HG03439 (cell line): ENCODE data around the gene ABI3BP.

Experiments
- ATAC-seq: cut with Tn5 transposase; IDR thresholded peaks from one replicate; pipeline ENCODE4 v1.9.1; 2021; ENCODE audit warnings: mild to moderate bottlenecking, moderate library complexity; ENCODE audit not compliant: unreplicated experiment

Gene ABI3BP

DNA sequence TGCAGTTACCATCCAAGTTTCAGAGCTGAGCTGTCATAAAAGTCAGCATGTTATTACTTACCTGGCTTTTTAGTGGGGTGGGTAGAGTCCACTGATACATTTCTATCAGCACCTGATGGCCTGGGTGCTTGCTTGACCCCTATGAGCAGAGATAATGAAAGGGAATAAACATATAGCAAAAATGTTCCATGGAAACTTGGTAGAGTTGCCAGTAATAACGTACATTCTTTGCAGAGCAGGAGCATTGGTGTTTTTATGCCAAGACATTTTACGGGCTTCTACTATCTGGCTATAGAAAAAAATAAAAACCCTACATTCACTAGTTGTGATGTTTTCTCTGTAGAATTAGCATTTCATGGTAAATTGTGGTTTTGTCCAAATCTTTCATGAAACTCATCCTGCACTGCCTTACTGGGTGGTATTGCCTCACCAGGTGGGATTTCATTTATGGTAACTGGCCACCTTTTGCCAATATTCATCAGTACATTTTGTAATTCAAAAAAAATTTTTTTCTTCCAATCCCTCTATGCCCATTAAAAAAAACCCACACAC, 213.1 kb downstream of the ABI3BP start:
- ATAC-seq, result no peak

- no peak for ATAC-seq
Observed at GRCh38 chr3:100779480-100779879, 213.7 kb downstream of the ABI3BP start.

DNA sequence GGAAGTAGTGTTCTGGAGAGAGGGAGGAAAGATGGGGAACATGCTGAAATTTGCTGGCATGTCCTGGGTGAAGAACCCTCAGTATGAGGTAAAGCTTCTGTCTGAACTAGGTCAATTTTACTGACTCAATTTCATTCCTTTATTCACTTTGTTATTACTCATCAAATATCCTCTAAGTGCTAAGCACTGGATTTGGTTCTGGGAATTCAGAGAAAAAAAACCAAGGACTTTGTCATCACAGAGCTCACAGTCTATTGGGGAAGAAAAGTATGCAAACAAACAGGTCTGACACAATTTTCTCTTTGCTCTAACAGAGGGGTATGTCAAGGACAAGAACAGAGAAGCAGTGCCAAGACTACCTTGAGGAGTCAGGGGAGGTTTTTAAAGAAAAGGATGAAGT, 215.9 kb downstream of the ABI3BP start:
- ATAC-seq, result no peak

DNA sequence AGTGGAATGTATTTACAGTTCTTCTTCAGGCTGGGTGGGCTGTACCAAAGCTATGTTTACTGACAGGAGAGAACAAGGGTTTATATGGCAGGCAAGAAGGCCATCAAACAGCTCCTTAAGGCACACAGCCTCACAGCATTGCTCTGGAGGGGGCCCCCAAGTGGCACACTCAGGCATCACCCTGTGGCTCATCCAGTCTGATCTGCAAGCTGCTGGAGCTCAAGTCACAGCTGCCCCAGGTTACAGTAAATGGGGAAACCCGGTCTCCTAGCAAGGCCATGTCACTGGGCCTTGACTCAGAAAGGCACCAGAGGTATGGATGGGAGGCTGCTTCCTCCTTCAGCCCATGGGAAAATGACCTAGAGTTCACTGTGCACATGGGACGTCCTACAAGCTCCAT, 216.5 kb downstream of the ABI3BP start:
- ATAC-seq, result no peak

DNA sequence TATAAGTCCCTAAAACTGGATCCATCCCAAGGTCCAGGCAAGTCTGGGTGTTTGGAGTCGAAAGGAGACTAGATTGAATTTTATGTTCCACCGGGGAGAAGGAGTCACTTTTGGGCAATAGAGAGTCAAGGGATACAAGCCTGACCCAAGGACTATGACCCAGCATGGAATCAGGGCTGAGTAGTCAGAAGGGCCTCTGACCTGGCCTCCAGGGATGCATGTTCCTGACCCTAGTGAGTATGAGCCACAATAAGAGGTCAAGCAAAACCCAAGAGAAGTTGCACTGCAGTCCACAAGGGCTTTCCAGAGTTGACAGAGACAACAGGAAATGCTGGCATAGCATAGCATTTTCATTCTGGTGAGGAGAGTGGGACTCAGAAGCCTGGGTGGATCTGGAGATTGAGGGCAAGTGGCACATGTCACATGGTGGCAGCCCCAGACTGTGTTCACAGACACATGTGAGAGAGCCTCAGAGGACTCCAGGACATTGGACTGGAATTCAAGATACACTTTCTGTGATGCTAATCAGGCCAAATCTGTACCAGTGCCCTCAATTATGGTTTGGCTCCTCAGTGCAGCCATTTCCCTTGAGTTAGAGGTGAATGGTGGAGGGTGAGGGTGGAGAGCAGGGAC, 217.0 kb downstream of the ABI3BP start:
- no peak for ATAC-seq

DNA sequence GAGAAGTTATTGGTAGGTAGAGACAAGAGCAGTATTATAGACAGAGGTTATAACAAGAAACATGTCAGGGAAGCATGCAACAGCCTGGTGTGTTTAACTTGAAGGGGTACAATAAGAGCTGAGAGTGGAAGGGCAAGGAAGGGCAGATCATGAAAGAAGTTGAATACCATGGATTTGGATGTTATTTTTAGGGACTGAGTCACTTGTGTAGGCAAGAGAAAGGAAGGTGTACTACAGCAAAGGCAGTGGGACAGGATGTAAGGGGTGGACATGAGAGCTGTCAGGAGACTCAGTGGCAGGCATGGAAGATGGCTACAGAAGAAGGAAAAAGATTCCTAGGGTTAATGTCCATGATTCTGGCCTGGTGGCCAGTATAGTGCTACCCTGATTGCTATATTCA, 217.6 kb downstream of the ABI3BP start:
- ATAC-seq, result no peak

GRCh38 chr3:100775226-100775625, 218.0 kb downstream of the ABI3BP start:
- no peak for ATAC-seq

GRCh38 chr3:100769693-100770092, 223.5 kb downstream of the ABI3BP start:
- no peak for ATAC-seq

- ATAC-seq, result no peak
Observed at GRCh38 chr3:100766069-100766468, 227.2 kb downstream of the ABI3BP start.

- ATAC-seq, result no peak
Observed at GRCh38 chr3:100765437-100765975, 227.7 kb downstream of the ABI3BP start.

GRCh38 chr3:100761951-100762350, 231.3 kb downstream of the ABI3BP start:
- no peak for ATAC-seq

- no peak for ATAC-seq
Observed at GRCh38 chr3:100761211-100761942, 231.8 kb downstream of the ABI3BP start.

DNA sequence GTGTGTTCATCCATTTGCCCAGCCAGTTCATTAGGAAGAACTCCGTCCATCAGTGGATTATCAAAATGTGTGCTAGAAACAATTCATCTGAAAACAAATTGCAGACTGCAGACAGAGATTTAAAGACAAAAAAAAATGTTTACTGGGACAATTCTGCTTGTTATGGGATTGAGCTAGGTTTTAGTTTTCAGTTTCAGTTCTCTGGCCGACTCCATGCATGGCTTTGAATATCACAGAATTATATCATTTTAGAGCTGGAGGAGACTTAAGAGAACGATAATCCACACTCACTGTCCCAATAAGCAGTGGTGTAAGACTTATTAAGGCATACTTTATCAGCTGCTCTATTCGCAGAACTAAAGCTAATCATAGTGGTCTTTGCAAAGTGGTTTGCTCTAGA, 232.8 kb downstream of the ABI3BP start:
- no peak for ATAC-seq

DNA sequence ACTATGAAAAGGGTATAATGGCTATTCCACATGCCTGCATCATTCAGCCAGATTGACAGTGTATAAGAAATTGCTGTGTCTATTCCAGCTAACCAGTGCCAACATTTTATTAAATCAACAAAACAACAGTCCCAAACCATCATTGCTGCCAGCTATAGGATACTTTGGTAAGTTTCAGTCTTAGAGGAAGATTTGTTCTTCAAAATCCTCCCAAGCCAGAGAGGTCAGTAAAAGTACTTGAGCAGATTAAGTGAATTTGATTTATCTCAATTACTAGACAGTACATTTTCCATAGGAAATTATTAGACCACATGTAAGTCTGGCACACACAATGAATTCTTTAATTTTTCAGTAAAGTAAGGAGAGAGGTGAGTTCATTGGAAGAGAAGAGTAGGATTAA, 233.3 kb downstream of the ABI3BP start:
- ATAC-seq, result no peak

DNA sequence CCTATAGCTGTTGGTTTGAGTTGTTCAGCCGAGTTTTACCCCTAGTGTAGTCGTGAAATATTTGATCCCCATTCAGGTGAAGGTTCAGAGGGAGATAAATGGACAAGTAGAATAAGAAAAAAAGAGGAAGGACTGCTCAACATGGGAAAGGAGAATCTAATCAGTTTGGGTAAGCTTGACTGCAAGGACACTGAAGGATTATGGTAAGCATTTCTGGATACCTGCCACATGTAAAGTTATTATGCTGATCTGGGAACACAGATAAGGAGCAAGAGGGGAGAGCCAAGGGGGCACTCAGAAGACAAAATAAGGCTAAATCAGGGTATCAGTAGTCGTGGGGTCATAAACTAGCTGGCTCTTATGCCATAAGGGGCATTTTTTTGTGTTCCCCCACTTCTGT, 234.1 kb downstream of the ABI3BP start:
- no peak for ATAC-seq

DNA sequence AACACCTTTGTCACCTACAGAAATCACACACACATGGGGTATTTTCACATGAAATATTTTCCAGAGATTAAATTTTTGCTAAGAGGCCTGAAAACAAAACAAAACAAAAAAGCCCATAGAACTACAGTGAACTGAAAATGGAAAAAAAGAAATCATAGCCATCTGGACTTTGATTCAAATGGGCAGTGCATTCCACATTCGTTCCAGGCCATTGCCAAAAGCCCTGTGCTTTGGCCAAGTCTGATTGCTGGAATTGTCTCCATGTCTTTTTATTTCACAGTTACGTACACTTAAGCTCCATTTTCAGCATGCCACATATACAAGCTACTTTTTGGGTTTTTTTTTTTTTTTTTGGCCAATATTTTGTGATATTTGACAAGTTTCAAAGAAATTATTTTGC, 236.8 kb downstream of the ABI3BP start:
- ATAC-seq, result no peak

DNA sequence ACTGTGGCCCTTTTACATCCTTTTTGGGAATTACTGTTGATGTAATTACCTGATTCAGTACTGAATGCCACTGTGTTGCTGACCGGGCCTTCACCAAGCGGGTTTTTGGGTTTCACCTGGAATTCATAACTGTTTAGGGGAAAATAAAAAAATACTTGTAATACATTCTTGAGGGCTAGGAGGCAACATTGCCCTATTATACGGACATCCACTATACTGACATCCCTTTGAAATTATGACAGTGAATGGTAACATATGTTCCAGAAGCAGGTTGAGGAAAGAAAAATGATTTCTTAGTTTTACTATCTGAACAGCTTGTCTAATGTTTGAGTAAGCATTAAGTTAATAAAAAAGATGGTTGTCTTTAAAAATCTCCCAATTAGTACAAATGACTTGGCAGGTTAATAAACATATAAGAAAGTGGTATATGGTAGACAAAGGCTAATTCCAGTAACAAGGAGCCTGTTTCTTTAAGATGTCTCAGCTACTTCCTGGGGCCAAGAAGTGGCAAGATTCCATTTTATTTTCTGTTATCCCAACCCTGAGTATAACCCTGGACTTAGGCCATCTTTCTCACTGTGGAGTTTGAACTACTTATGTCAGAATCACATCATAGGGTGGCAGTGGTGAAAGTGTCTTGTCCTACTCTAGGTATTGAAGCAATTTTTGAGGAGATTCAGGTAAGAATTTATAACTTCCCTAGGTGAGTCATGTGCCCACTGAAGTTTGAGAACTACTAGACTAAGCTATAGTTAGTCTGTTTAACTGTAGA, 238.5 kb downstream of the ABI3BP start:
- ATAC-seq, result no peak

- ATAC-seq, result no peak
Observed at GRCh38 chr3:100753846-100754245, 239.4 kb downstream of the ABI3BP start.

DNA sequence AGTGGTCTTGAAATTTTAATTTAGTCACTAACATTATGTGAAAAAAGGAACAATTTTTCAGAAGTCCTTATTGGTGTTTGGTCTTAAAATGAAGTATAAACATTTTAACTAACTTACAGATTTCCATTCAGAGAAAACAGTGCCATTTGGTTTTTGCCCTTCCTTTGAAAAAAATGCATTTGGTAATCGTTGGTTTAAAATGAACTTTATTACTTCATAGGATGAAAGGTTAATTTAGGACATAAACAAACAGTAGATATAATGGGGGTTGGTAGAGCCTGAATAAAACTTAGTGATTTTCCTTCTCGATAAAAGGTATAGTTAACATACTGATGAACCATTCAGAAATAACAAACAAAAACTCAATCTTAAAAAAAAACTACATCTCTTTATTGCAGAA, 244.3 kb downstream of the ABI3BP start:
- ATAC-seq, result no peak

DNA sequence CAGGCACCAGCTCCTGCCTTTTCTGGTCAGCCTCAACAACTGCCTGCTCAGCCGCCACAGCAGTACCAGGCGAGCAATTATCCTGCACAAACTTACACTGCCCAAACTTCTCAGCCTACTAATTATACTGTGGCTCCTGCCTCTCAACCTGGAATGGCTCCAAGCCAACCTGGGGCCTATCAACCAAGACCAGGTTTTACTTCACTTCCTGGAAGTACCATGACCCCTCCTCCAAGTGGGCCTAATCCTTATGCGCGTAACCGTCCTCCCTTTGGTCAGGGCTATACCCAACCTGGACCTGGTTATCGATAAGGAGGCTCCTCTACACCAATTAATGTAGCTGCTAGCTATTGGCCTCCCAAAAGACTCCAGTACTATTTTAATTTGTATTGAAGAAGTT, 245.0 kb downstream of the ABI3BP start:
- no peak for ATAC-seq

- ATAC-seq, result no peak
Observed at GRCh38 chr3:100746092-100746491, 247.1 kb downstream of the ABI3BP start.
